Skeletal muscle satellite cell (primary cell): ENCODE measurements around the gene TRIP10.

Source experiments
- H3K27me3 ChIP-seq: 2 replicates; pipeline ENCODE4 v1.7.0; 2013; ENCODE audit warnings: low read length; ENCODE audit not compliant: control insufficient read depth, insufficient read depth
- H3K36me3 ChIP-seq: 2 replicates; pipeline ENCODE4 v1.7.0; 2013; ENCODE audit warnings: mild to moderate bottlenecking, control low read depth, low read length; ENCODE audit not compliant: insufficient read depth
- H3K4me1 ChIP-seq: 2 replicates; pipeline ENCODE4 v1.7.0; 2013; ENCODE audit warnings: low read length; ENCODE audit not compliant: control insufficient read depth, insufficient read depth
- H3K4me2 ChIP-seq: 2 replicates; pipeline ENCODE4 v1.7.0; 2013; ENCODE audit warnings: mild to moderate bottlenecking, low read length
- H3K4me3 ChIP-seq: 2 replicates; pipeline ENCODE4 v1.7.0; 2013; ENCODE audit warnings: low read length
- H3K9ac ChIP-seq: 2 replicates; pipeline ENCODE4 v1.7.0; 2013; ENCODE audit warnings: mild to moderate bottlenecking, low read depth, low read length, moderate library complexity
- H3K9me3 ChIP-seq: replicated peaks from 2 replicates; pipeline ENCODE4 v1.7.0; 2013; ENCODE audit warnings: mild to moderate bottlenecking, control low read depth, low read length

The TRIP10 gene

DNA sequence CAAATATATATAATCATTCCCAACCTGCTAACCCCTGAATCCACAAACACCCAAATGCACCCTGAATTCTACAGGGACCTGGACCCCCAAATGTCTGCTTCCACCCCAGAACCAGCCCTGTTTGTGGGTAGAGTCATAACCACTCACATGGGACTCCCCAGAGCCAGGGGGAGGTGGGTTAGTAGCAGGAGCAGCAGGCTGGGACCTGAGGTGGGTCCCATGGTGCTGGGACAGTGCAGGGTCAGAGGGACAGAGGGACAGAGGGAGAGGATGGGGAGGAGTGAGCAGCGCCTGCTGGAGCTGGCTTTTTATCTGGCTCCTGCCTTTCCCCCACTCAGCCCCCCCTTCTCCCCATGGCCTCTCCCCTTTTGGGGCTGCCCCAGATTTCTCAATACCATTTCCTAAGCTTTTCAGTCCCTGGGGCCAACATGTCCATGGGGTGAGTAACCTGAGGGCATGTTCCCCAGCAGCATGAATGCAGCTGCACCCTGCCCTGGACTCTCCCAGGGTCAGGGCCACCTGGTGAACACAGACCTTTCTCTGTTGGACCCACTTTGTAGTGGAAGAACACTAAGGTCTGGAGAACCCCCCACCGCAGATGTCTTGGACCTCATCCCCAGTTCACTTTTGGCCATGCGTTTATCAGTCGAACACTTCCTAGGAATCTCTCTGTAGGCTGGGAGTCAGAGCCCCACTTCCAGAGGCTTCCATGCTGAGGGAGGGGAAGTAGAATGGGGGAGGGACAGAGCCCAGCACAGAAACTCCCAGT is 18.9 kb upstream of the TRIP10 start, which contains the start of gene C3:
TSS of gene C3 (minus strand) at position 282 of the 769 bp plus-strand sequence. CDS start at position 221, 61 bp downstream.
- no peaks in the 10 kb centered on the region for H3K36me3 ChIP-seq
- no peak within 1 kb of the TSS for H3K4me3 ChIP-seq

DNA sequence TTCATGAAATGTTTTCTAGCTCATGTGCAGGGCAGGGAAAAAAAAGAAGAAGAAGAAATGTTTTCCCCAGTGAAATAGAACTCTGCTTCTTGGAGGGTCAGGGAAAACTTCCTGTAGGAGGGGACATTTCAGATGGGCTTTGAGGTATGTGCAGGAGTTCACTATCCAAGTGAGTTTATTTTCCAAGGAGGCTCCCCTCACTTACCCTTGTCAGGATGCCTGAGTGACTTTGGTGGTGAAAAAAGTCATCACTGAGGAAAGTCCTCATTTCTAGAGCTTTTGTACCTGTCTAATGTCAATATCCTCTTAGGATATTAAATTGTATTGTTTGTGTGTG is 18.4 kb upstream of the TRIP10 start:
- no peak overlapping the region for H3K4me3 ChIP-seq
- H3K9ac ChIP-seq, result no peak overlapping the region
- peaks cover 4% of the 10 kb centered on the region for H3K4me1 ChIP-seq

More for the DNA sequence above, 18.9 kb upstream of the TRIP10 start, which contains the start of gene C3:
- Histone ChIP-seq H3K4me2 (no peak within 1 kb of the TSS), H3K4me1 (peaks cover 4% of the 10 kb centered on the region), H3K27me3 (peaks cover 22% of the 10 kb centered on the region), H3K9ac (no peak within 1 kb of the TSS), H3K9me3 (no peaks in the 10 kb centered on the region)

DNA sequence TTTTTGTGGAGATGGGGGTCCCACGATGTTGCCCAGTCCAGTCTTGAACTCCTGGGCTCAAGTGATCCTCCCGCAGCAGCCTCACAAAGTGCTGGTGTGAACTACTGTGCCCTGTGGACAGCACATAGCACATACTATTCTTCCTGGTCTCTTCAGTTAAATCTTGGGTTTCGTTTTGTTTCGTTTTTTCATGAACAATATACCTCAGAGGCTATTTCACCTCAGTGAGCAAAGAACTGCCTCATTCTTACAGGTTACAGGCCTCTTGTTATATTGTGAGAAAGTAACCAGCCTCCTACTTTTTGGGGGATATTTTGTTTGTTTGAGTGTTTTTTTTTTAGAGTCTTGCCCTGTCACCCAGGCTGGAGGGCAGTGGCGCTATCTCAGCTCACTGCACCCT is 17.7 kb upstream of the TRIP10 start:
- Histone ChIP-seq H3K4me1 (peaks cover 4% of the 10 kb centered on the region), H3K4me2 (no peak overlapping the region), H3K9me3 (no peaks in the 10 kb centered on the region), H3K36me3 (no peaks in the 10 kb centered on the region), H3K27me3 (peaks cover 24% of the 10 kb centered on the region), H3K9ac (no peak overlapping the region), H3K4me3 (no peak overlapping the region)

More for the DNA sequence above, 18.4 kb upstream of the TRIP10 start:
- Histone ChIP-seq H3K36me3 (no peaks in the 10 kb centered on the region), H3K27me3 (peaks cover 24% of the 10 kb centered on the region), H3K9me3 (no peaks in the 10 kb centered on the region), H3K4me2 (no peak overlapping the region)

DNA sequence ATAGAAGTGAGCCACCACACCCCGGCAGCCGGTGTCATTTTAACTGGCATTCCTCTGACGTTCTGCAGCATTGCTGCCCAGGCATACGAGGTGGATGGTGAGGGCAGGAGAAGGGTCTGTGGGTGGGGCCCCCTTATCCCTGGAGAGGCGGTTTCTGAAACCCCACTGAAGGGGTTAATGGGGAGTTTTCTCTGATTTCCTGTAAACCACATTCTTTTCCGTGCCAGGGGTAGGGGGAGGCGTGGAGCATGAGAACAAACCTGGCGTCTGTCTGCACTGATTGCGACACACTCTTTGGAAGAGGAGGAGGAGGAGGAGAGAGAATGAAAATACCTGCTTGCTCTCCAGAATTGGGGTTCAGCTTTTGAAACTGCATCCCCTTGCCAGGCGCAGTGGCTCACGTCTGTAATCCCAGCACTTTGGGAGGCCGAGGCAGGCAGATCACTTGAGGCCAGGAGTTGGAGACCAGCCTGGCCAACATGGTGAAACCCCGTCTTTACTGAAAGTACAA is 16.3 kb upstream of the TRIP10 start:
- peak overlapping the region; percentile 9 for H3K4me2 ChIP-seq
- H3K4me1 ChIP-seq, result peaks cover 4% of the 10 kb centered on the region
- H3K4me3 ChIP-seq, result no peak overlapping the region
- no peak overlapping the region for H3K9ac ChIP-seq
- H3K27me3 ChIP-seq, result peaks cover 24% of the 10 kb centered on the region
- H3K9me3 ChIP-seq, result no peaks in the 10 kb centered on the region
- H3K36me3 ChIP-seq, result no peaks in the 10 kb centered on the region

DNA sequence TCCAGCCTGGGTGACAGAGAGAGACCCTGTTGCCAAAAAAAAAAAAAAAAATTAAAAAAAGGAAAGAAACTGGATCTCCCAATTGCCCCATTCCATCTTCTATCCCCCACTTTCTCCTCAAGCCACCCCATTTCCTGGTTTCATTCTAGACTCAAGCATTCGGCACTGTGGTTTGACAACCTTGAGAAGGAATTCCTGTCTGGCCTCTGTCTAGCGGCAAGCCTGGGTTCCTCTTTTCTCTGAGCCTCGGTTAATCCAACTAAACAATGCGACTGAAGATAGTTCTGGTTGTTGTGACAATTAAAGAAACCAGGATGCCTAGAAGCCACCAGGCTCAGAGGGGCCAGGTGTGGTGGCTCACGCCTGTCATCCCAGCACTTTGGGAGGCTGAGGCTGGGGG is 15.7 kb upstream of the TRIP10 start:
- H3K4me1 ChIP-seq, result peaks cover 4% of the 10 kb centered on the region
- H3K9ac ChIP-seq, result no peak overlapping the region
- H3K4me2 ChIP-seq, result no peak overlapping the region
- no peak overlapping the region for H3K4me3 ChIP-seq
- H3K9me3 ChIP-seq, result no peaks in the 10 kb centered on the region
- H3K27me3 ChIP-seq, result peaks cover 24% of the 10 kb centered on the region
- H3K36me3 ChIP-seq, result no peaks in the 10 kb centered on the region

DNA sequence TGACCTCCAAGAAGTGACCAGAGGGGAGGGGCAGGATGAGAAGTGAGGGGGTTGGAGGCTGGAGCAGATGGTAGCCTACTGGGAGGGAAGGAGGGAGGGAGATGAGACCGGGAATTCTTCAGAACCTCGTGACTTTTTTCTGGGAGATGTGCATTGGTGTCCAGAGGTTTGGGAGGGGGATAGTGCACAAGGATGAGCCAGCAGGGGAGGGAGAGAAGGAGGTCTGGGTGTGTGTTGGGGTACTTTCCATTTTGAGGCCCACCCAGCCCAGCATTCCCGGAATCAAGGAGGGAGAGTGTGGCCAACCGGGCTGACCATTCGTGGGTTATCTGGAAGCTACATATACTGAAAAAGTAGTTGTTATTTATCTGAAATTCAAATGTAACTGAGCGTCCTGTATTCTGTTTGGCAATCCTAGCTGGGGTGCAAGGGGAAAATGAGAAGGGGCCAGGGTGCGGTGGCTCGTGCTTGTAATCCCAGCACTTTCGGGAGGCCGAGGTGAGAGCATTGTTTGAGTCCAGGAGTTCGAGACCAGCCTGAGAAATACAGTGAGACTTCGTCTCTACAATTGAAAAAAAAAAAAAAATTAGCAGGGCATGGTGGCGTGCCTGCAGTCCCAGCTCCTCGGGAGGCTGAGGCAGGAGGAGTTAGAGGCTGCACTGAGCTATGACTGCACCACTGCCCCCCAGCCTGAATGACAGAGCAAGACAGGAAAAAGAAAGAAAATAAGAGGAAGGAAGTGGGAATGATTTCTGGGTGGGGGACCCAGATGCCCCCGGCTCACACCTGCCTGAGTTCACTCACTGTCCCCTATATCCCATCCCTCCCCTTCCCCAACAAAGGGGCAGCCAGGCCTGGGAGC is 14.6 kb upstream of the TRIP10 start:
- Histone ChIP-seq H3K4me3 (no peak overlapping the region), H3K9me3 (no peaks in the 10 kb centered on the region), H3K4me2 (no peak overlapping the region), H3K36me3 (no peaks in the 10 kb centered on the region), H3K4me1 (peaks cover 4% of the 10 kb centered on the region), H3K9ac (no peak overlapping the region), H3K27me3 (peaks cover 22% of the 10 kb centered on the region)

DNA sequence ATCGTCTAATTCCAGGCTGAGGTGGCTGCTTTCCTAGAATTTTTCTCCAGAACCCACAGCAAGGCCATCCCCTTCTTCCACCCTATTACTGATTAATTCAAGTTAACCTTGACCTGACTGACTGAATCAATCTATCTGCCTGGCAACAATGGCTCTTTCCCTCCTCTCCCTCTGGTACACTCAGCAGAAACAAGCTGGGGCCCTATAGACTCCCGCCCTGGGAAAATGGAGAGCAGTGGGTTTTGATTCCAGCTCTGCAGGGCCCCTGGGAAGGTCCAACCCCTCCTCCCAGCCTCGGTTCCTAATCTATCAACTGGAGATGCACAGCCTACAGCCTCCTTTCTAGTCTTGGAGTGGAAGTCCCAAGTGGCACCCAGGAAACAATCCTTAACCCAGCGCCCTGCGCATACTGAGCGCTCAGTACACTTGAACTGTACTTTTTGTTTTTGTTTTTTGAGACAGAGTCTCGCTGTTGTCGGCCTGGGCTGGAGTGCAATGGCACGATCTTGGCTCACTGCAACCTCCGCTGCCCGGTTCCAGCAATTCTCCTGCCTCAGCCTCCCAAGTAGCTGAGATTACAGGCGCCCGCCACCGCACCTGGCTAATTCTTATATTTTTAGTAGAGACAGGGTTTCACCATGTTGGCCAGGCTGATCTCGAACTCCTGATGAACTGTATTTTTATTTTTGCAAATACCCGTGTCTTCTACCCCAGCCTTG is 13.8 kb upstream of the TRIP10 start:
- H3K27me3 ChIP-seq, result peaks cover 18% of the 10 kb centered on the region
- H3K36me3 ChIP-seq, result no peaks in the 10 kb centered on the region
- H3K4me2 ChIP-seq, result no peak overlapping the region
- no peaks in the 10 kb centered on the region for H3K9me3 ChIP-seq
- H3K4me1 ChIP-seq, result peaks cover 4% of the 10 kb centered on the region
- no peak overlapping the region for H3K9ac ChIP-seq
- H3K4me3 ChIP-seq, result no peak overlapping the region

DNA sequence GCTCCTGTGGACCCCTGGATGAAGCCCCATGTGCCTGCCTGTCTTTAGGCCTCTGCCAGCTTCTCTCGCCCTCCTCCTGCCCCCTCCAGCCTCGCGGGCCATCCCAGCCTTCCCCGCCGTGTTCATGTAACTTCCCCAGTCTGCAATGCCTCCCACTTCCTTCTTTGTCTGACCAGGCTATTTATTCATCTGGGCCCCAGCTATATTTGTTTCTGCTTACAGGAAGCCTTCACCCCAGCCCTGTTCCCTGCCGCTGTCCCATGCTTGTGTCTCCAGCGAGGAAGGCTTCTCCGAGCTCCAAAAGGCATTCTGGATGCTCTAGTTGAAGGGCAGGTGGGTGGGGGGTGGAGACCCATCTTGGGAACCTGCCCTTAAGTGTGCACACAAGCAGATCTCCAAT is 11.1 kb upstream of the TRIP10 start:
- Histone ChIP-seq H3K4me2 (no peak overlapping the region), H3K9ac (no peak overlapping the region), H3K36me3 (peaks cover 17% of the 10 kb centered on the region), H3K4me1 (no peaks in the 10 kb centered on the region), H3K4me3 (no peak overlapping the region), H3K27me3 (peaks cover 9% of the 10 kb centered on the region), H3K9me3 (no peaks in the 10 kb centered on the region)

DNA sequence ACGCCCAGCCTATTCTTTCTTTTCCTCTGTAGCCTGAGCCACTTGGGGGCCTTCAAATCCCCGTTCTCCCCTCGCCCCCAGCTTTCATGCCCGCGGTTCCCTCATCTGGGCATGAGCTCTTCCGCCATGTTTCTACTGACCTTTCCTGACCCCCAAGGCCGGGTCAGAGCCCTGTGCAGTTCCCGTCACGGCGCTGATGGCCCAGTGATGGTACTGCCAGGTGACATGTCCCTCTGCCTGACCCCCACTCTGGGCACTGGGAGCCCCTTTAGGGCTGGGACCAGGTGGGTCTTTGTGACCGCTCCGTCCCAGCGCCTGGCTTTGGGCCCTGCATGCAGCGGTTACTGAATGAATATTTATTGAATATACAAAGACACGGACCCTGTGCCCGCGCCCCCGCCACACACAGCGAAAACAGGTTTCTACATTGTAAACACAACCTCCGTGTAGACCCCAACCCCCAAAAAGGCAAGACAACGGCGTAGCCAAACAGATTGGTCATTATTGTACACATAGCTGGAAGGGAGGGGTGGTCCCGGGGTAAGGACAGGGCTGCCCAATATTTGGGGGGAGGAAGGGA is 9.8 kb upstream of the TRIP10 start:
- no peak overlapping the region for H3K4me2 ChIP-seq
- no peaks in the 10 kb centered on the region for H3K4me1 ChIP-seq
- H3K36me3 ChIP-seq, result peaks cover 19% of the 10 kb centered on the region
- peaks cover 6% of the 10 kb centered on the region for H3K27me3 ChIP-seq
- H3K9ac ChIP-seq, result no peak overlapping the region
- H3K9me3 ChIP-seq, result no peaks in the 10 kb centered on the region
- H3K4me3 ChIP-seq, result no peak overlapping the region

DNA sequence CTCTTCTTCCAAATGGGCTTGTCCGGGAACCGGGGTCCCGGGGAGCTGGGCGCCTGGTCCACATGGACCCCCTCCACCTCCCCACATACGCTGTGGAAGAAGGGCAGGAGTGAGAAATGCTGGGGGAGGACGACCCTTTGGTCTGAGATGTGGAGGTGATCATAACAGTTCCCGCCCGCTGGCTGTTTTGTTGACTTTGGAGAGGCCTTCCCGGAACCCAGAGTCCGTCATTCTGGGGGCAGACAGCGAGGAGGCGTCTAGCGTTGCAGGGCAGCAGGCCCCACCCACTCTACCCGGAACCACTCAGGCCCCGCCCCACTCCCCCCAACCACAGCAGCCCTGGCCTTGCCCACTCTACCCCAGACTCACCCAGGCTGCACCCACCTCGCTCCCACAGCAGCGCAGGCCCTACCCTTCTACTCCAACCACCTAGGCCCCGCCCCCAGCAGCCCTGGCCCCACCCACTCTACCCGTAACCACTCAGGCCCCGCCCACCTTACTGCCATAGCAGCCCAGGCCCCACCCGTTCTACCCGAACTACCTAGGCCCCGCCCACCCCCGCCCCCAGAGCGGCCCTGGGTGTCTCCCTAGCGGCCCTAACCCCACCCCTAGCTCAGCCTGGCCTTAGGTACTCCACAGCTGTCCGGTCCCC is 9.2 kb upstream of the TRIP10 start:
- no peak overlapping the region for H3K4me2 ChIP-seq
- H3K36me3 ChIP-seq, result peaks cover 19% of the 10 kb centered on the region
- peaks cover under 1% of the 10 kb centered on the region for H3K4me1 ChIP-seq
- H3K9ac ChIP-seq, result no peak overlapping the region
- peaks cover 5% of the 10 kb centered on the region for H3K27me3 ChIP-seq
- no peak overlapping the region for H3K4me3 ChIP-seq
- H3K9me3 ChIP-seq, result no peaks in the 10 kb centered on the region
